PC-3 (cell line): Measurements from ENCODE around the gene CYP2B6.

Source experiments
- CTCF ChIP-seq: fragments of 300-600 bp; sonication (generic); conservative IDR thresholded peaks from 2 replicates; pipeline ENCODE4 v1.5.1; 2017; ENCODE audit warnings: antibody characterized with exemption, low read depth, mild to moderate bottlenecking, low read length
- EZH2 ChIP-seq: fragments of 300-600 bp; sonication (generic); IDR thresholded peaks from one replicate; pipeline ENCODE4 v1.6.1; 2017; ENCODE audit warnings: antibody characterized with exemption, mild to moderate bottlenecking, low read length; ENCODE audit not compliant: unreplicated experiment
- EZH2phosphoT487 ChIP-seq: fragments of 300-600 bp; sonication (generic); IDR thresholded peaks from 2 replicates; pipeline ENCODE4 v1.6.1; 2018; ENCODE audit warnings: mild to moderate bottlenecking, antibody characterized with exemption, low read length, borderline replicate concordance

GRCh38 chr19:41050426-41050825, 59.3 kb downstream of the CYP2B6 start:
- TF ChIP-seq EZH2phosphoT487 (no peak), EZH2 (no peak), CTCF (no peak)
